HEK293 (cell line): ENCODE data around the gene SMTNL2.

Experiments
- CTCF ChIA-PET: fragments of 350-600 bp; formaldehyde crosslinking; extraction: SDS; loops from one replicate; lab custom pipeline; 2021; ENCODE audit warnings: antibody characterized with exemption; lab: Yijun Ruan, JAX
- POLR2A ChIA-PET: fragments of 300-600 bp; formaldehyde crosslinking; extraction: SDS; loops from one replicate; lab custom pipeline; 2020; ENCODE audit warnings: antibody characterized with exemption, inconsistent platforms; lab: Yijun Ruan, JAX
- H3K27ac ChIP-seq: fragments of 200-500 bp; sonication (Bioruptor generic); 2 replicates; pipeline ENCODE4 v1.5.1; 2014; ENCODE audit warnings: low read depth, low read length, control low read depth, inconsistent platforms; ENCODE audit errors: extremely low read depth
- H3K36me3 ChIP-seq, 2 experiments: fragments of 200-500 bp in 1 of 2; sonication (Bioruptor generic) in 1 of 2; 1 replicate in 1 of 2; 2 replicates in 1 of 2; pipeline ENCODE4 v1.5.1; 2014 to 2017; ENCODE audit warnings: inconsistent platforms in 2 of 2, low read length in 2 of 2; ENCODE audit not compliant: control insufficient read depth in 2 of 2, insufficient read depth in 1 of 2
- H3K4me1 ChIP-seq: fragments of 200-500 bp; sonication (Bioruptor generic); 2 replicates; pipeline ENCODE4 v1.5.1; 2014; ENCODE audit warnings: mild to moderate bottlenecking, low read length, inconsistent platforms; ENCODE audit not compliant: control insufficient read depth, insufficient read depth
- H3K4me3 ChIP-seq: 2 replicates; pipeline ENCODE4 v1.5.1; 2011; ENCODE audit warnings: low read depth, mild to moderate bottlenecking, control low read depth, low read length, moderate library complexity
- H3K9me3 ChIP-seq: fragments of 200-500 bp; sonication (Bioruptor generic); 2 replicates; pipeline ENCODE4 v1.5.1; 2014; ENCODE audit warnings: low read depth, low read length, inconsistent platforms; ENCODE audit not compliant: control insufficient read depth, insufficient read depth
- BCL11A ChIP-seq: fragments of 450-650 bp; formaldehyde crosslinking; IDR thresholded peaks from 2 replicates; pipeline ENCODE4 v1.5.1; 2016; ENCODE audit warnings: low read depth, missing biosample characterization, missing genetic modification characterization
- HIC1 ChIP-seq: fragments of 450-650 bp; formaldehyde crosslinking; IDR thresholded peaks from 2 replicates; pipeline ENCODE4 v1.5.1; 2016; ENCODE audit warnings: missing biosample characterization, missing genetic modification characterization
- PRDM1 ChIP-seq: fragments of 450-650 bp; formaldehyde crosslinking; IDR thresholded peaks from 2 replicates; pipeline ENCODE4; 2016; ENCODE audit warnings: missing biosample characterization, missing genetic modification characterization
- REST ChIP-seq: fragments of 450-650 bp; formaldehyde crosslinking; IDR thresholded peaks from 2 replicates; pipeline ENCODE4 v1.5.1; 2016; ENCODE audit warnings: missing biosample characterization, missing genetic modification characterization
- SALL2 ChIP-seq: fragments of 450-650 bp; formaldehyde crosslinking; IDR thresholded peaks from 2 replicates; pipeline ENCODE4 v1.5.0; 2017; ENCODE audit warnings: missing biosample characterization, mild to moderate bottlenecking, missing genetic modification characterization, borderline replicate concordance
- SCRT2 ChIP-seq: fragments of 450-650 bp; formaldehyde crosslinking; IDR thresholded peaks from 2 replicates; pipeline ENCODE4 v1.5.1; 2016; ENCODE audit warnings: missing biosample characterization, missing genetic modification characterization
- SP2 ChIP-seq: fragments of 450-650 bp; formaldehyde crosslinking; IDR thresholded peaks from 2 replicates; pipeline ENCODE4 v1.5.1; 2016; ENCODE audit warnings: missing biosample characterization, missing genetic modification characterization
- ZFP3 ChIP-seq: fragments of 450-650 bp; formaldehyde crosslinking; IDR thresholded peaks from 2 replicates; pipeline ENCODE4 v1.5.1; 2016; ENCODE audit warnings: low read depth, missing biosample characterization, missing genetic modification characterization
- ZNF175 ChIP-seq: fragments of 450-650 bp; formaldehyde crosslinking; IDR thresholded peaks from 2 replicates; pipeline ENCODE4 v1.5.1; 2016; ENCODE audit warnings: missing biosample characterization, missing genetic modification characterization
- ZNF324 ChIP-seq: fragments of 450-650 bp; formaldehyde crosslinking; IDR thresholded peaks from 2 replicates; pipeline ENCODE4 v1.5.1; 2016; ENCODE audit warnings: missing biosample characterization, missing genetic modification characterization
- ZNF560 ChIP-seq: fragments of 450-650 bp; formaldehyde crosslinking; IDR thresholded peaks from 2 replicates; pipeline ENCODE4 v1.5.1; 2017; ENCODE audit warnings: missing biosample characterization, missing genetic modification characterization, borderline replicate concordance
- ZNF626 ChIP-seq: fragments of 450-650 bp; sonication (Bioruptor Pico); formaldehyde crosslinking; IDR thresholded peaks from 2 replicates; pipeline ENCODE4 v1.5.1; 2018; ENCODE audit warnings: missing biosample characterization, missing genetic modification characterization, inconsistent platforms
- ZSCAN23 ChIP-seq: fragments of 450-650 bp; formaldehyde crosslinking; IDR thresholded peaks from 2 replicates; pipeline ENCODE4 v1.5.1; 2016; ENCODE audit warnings: missing biosample characterization, missing genetic modification characterization
- TF ChIP-seq, protein P1 (sequence below): fragments of 450-650 bp; formaldehyde crosslinking; IDR thresholded peaks from 2 replicates; pipeline ENCODE4 v1.5.1; 2016; ENCODE audit warnings: missing biosample characterization, missing genetic modification characterization
- TF ChIP-seq, protein P2 (sequence below): fragments of 450-650 bp; formaldehyde crosslinking; IDR thresholded peaks from 2 replicates; pipeline ENCODE4 v1.5.0; 2017; ENCODE audit warnings: missing biosample characterization, missing genetic modification characterization, borderline replicate concordance

The SMTNL2 gene

DNA sequence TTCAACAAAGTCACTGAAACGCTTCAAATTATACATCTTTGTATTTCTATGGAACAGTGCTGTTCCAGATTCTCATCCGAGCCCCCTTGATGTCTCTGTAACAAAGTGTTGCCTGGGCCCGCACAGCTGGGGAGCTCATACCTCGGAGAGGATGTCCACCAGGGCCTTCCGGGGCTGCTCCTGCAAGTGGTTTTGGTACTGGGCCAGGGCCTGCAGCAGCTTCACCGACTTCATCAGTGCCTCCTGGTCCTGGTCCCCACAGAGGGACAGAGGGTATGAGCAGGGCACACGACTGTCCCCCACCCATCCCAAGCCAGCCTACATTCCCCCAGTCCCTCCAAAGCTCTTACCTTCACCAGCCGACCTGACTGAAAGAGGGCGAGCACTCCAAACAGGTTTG, 30.7 kb upstream of the SMTNL2 start:
- no peaks in the 10 kb centered on the region for H3K9me3 ChIP-seq
- H3K4me1 ChIP-seq, result peaks cover 6% of the 10 kb centered on the region; the same call in 1 of the 2 replicates
- H3K36me3 ChIP-seq, result peaks cover 30 to 58% of the 10 kb centered on the region in 2 experiments
- TF ChIP-seq SP2 (no peak), ZNF175 (tag by site-specific recombination) (no peak), ZNF560 (tag by site-specific recombination) (no peak), ZSCAN23 (tag by site-specific recombination) (no peak)
- H3K27ac ChIP-seq, result no peak overlapping the region
- no peak overlapping the region for H3K4me3 ChIP-seq
- ChIA-PET CTCF (interaction anchor here (0.6 to 4.2 kb wide), 4 partner anchors 11 to 314 kb away, joined by 3 to 32 read pairs (median 4); no protein-coding TSS in a partner anchor), POLR2A (no interaction called here)

DNA sequence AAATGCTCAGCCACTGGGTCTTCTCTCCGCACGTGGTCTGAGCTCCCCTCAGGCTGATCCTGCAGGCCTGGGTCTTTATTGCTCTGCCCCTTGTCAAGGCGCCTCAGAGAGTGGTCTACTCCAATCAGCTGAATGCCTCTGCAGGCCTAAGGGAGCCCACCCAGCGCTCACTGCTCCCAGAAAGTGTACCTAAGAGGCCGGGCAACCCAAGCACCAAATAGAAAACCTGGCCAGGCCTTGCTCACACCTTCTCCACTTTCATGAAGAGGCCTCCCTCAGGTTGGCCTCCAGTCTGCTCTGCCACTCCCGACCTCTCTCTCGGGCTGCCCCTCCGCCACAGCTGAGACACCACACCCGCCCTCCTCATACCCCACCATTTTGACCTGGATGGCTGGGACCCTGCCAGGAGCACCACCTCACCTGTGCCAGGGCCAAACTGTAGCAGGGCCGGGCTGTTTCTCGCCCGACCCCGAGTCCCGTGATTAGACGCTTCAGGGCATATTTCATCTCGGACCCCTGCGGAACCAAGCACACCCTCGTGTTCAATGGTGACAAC, 29.8 kb upstream of the SMTNL2 start:
- Histone ChIP-seq H3K4me3 (peak overlapping the region; percentile 73), H3K36me3 (peaks cover 27 to 49% of the 10 kb centered on the region in 2 experiments), H3K4me1 (peaks cover 6% of the 10 kb centered on the region; the same call in 1 of the 2 replicates), H3K27ac (peak overlapping the region; percentile 25; the same call in 1 of the 2 replicates), H3K9me3 (no peaks in the 10 kb centered on the region)
- TF ChIP-seq PRDM1 (tag by site-specific recombination), result no peak
- TF ChIP-seq ZNF324 (tag by site-specific recombination), result no peak
- no peak for TF ChIP-seq ZFP3 (tag by site-specific recombination)
- no peak for TF ChIP-seq ZSCAN23 (tag by site-specific recombination)
- no peak for TF ChIP-seq SCRT2 (tag by site-specific recombination)
- TF ChIP-seq, protein P1, sequence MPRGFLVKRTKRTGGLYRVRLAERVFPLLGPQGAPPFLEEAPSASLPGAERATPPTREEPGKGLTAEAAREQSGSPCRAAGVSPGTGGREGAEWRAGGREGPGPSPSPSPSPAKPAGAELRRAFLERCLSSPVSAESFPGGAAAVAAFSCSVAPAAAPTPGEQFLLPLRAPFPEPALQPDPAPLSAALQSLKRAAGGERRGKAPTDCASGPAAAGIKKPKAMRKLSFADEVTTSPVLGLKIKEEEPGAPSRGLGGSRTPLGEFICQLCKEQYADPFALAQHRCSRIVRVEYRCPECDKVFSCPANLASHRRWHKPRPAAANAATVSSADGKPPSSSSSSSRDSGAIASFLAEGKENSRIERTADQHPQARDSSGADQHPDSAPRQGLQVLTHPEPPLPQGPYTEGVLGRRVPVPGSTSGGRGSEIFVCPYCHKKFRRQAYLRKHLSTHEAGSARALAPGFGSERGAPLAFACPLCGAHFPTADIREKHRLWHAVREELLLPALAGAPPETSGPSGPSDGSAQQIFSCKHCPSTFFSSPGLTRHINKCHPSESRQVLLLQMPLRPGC, result no peak
- TF ChIP-seq REST (tag by site-specific recombination), result 0 out of 2 replicates have a peak, but pooled peaks have one; percentile 14
- TF ChIP-seq, protein P2, sequence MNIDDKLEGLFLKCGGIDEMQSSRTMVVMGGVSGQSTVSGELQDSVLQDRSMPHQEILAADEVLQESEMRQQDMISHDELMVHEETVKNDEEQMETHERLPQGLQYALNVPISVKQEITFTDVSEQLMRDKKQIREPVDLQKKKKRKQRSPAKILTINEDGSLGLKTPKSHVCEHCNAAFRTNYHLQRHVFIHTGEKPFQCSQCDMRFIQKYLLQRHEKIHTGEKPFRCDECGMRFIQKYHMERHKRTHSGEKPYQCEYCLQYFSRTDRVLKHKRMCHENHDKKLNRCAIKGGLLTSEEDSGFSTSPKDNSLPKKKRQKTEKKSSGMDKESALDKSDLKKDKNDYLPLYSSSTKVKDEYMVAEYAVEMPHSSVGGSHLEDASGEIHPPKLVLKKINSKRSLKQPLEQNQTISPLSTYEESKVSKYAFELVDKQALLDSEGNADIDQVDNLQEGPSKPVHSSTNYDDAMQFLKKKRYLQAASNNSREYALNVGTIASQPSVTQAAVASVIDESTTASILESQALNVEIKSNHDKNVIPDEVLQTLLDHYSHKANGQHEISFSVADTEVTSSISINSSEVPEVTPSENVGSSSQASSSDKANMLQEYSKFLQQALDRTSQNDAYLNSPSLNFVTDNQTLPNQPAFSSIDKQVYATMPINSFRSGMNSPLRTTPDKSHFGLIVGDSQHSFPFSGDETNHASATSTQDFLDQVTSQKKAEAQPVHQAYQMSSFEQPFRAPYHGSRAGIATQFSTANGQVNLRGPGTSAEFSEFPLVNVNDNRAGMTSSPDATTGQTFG (tag by site-specific recombination), result no peak
- TF ChIP-seq ZNF626 (tag by site-specific recombination), result no peak
- TF ChIP-seq SALL2, result no peak
- TF ChIP-seq BCL11A, result no peak
- TF ChIP-seq HIC1 (tag by site-specific recombination), result peak; percentile 59; the same call in 1 of the 2 replicates
- CTCF ChIA-PET, result interaction anchor here (4.2 kb wide), 1 partner anchor 12 kb away, joined by 32 read pairs; no protein-coding TSS in a partner anchor
- POLR2A ChIA-PET, result no interaction called here
